ENCODE measurements around the gene ARHGAP27. TPM values are rescaled to one million over a fixed set of nuclear protein-coding genes. Genes with fewer than 3 reads are reported as not detected.

The ARHGAP27 gene
- total RNA-seq, 1 experiment from 2014 or later, result 12.9 TPM

- Mint-ChIP-seq H3K27ac (no peak overlapping the region), H3K27me3 (ENCODE audit: low read depth) (peaks cover 3% of the 10 kb centered on the region; the same call in 1 of the 2 replicates), H3K4me3 (no peak overlapping the region), H3K9me3 (no peaks in the 10 kb centered on the region), H3K36me3 (peaks cover 3% of the 10 kb centered on the region; the same call in 1 of the 2 replicates), H3K4me1 (peaks cover 15% of the 10 kb centered on the region)
- POLR2A ChIA-PET, result no interaction called here
- CTCF ChIA-PET, result interaction anchor here (2.8 kb wide), 1 partner anchor 24 kb away, joined by 38 read pairs; no protein-coding TSS in a partner anchor
- TF ChIP-seq, protein P1, sequence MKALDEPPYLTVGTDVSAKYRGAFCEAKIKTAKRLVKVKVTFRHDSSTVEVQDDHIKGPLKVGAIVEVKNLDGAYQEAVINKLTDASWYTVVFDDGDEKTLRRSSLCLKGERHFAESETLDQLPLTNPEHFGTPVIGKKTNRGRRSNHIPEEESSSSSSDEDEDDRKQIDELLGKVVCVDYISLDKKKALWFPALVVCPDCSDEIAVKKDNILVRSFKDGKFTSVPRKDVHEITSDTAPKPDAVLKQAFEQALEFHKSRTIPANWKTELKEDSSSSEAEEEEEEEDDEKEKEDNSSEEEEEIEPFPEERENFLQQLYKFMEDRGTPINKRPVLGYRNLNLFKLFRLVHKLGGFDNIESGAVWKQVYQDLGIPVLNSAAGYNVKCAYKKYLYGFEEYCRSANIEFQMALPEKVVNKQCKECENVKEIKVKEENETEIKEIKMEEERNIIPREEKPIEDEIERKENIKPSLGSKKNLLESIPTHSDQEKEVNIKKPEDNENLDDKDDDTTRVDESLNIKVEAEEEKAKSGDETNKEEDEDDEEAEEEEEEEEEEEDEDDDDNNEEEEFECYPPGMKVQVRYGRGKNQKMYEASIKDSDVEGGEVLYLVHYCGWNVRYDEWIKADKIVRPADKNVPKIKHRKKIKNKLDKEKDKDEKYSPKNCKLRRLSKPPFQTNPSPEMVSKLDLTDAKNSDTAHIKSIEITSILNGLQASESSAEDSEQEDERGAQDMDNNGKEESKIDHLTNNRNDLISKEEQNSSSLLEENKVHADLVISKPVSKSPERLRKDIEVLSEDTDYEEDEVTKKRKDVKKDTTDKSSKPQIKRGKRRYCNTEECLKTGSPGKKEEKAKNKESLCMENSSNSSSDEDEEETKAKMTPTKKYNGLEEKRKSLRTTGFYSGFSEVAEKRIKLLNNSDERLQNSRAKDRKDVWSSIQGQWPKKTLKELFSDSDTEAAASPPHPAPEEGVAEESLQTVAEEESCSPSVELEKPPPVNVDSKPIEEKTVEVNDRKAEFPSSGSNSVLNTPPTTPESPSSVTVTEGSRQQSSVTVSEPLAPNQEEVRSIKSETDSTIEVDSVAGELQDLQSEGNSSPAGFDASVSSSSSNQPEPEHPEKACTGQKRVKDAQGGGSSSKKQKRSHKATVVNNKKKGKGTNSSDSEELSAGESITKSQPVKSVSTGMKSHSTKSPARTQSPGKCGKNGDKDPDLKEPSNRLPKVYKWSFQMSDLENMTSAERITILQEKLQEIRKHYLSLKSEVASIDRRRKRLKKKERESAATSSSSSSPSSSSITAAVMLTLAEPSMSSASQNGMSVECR (CRISPR knock-in tag; IDR thresholded peaks at IDR 0.05; ENCODE audit: borderline replicate concordance), result no peak
- TF ChIP-seq JAZF1 (CRISPR knock-in tag; IDR thresholded peaks at IDR 0.05) (no peak), EMX1 (CRISPR knock-in tag; IDR thresholded peaks at IDR 0.05) (no peak), TEAD4 (CRISPR knock-in tag; IDR thresholded peaks at IDR 0.05) (no peak), OVOL2 (CRISPR knock-in tag; IDR thresholded peaks at IDR 0.05; ENCODE audit: borderline replicate concordance) (no peak), NFYB (CRISPR knock-in tag; conservative IDR thresholded peaks at IDR 0.05; ENCODE audit: low read depth) (no peak), JUN (CRISPR knock-in tag; IDR thresholded peaks at IDR 0.05) (no peak), E2F1 (CRISPR knock-in tag; IDR thresholded peaks at IDR 0.05) (no peak), E2F5 (CRISPR knock-in tag; IDR thresholded peaks at IDR 0.05) (no peak), MLX (CRISPR knock-in tag; IDR thresholded peaks at IDR 0.05) (no peak), ZBTB21 (CRISPR knock-in tag; IDR thresholded peaks at IDR 0.05; ENCODE audit: borderline replicate concordance) (no peak), ATF2 (CRISPR knock-in tag; IDR thresholded peaks at IDR 0.05; ENCODE audit: borderline replicate concordance, low read depth) (no peak), FOXP1 (CRISPR knock-in tag; IDR thresholded peaks at IDR 0.05; ENCODE audit: borderline replicate concordance) (no peak), ZNF425 (CRISPR knock-in tag; conservative IDR thresholded peaks at IDR 0.05) (no peak), ETV6 (CRISPR knock-in tag; IDR thresholded peaks at IDR 0.05) (no peak), KAT7 (CRISPR knock-in tag; IDR thresholded peaks at IDR 0.05; ENCODE audit: borderline replicate concordance) (no peak), RELA (CRISPR knock-in tag; IDR thresholded peaks at IDR 0.05; ENCODE audit: borderline replicate concordance) (no peak), ATF1 (CRISPR knock-in tag; IDR thresholded peaks at IDR 0.05) (no peak), TCF7 (CRISPR knock-in tag; IDR thresholded peaks at IDR 0.05; ENCODE audit: low read depth) (no peak)
- ATAC-seq, result no peak
- DNase-seq (ENCODE audit: low spot score), result no peak
These were observed 29.8 kb downstream of the ARHGAP27 start for GRCh38 chr17:45402916-45403315.

Data from WTC11 (cell line).